Lung (tissue), 12 donors: ENCODE results near the gene CDK19. TPM values are rescaled to one million over a fixed set of nuclear protein-coding genes. Genes with fewer than 3 reads are reported as not detected.
A peak's percentile ranks its signal among the peaks of the same experiment; 100 is the strongest.

Experiments used
- ATAC-seq: fragments of 200-7000 bp; cut with Tn5 transposase; one replicate; pipeline ENCODE4 v1.9.1; 2020; ENCODE audit warnings: moderate number of reproducible peaks; ENCODE audit not compliant: insufficient read depth, low FRiP score
- DNase-seq, 3 donors: peaks; one replicate each; pipeline ENCODE4 v3.0.0-alpha.2; 2013 to 2017
- H3K27ac ChIP-seq, 2 donors: one replicate each; pipeline ENCODE4 v1.5.1; 2013; ENCODE audit warnings: mild to moderate bottlenecking in 2 of 2, moderate library complexity in 2 of 2, control low read depth in 1 of 2, inconsistent platforms in 1 of 2, low read depth in 1 of 2, low read length in 1 of 2
- H3K27me3 ChIP-seq, 3 donors: one replicate each; pipeline ENCODE4 v1.5.1; 2013; ENCODE audit warnings: low read length in 2 of 3; ENCODE audit not compliant: control insufficient read depth in 3 of 3, insufficient read depth in 3 of 3
- H3K36me3 ChIP-seq, 4 donors: one replicate each; pipeline ENCODE4 v1.5.1; 2013; ENCODE audit warnings: low read length in 4 of 4, mild to moderate bottlenecking in 1 of 4, moderate library complexity in 1 of 4; ENCODE audit not compliant: control insufficient read depth in 4 of 4, insufficient read depth in 4 of 4
- H3K4me1 ChIP-seq, 5 donors: one replicate each; pipeline ENCODE4 v1.5.1; 2013; ENCODE audit warnings: low read length in 5 of 5, mild to moderate bottlenecking in 2 of 5, moderate library complexity in 1 of 5; ENCODE audit not compliant: control insufficient read depth in 5 of 5, insufficient read depth in 5 of 5
- H3K4me3 ChIP-seq: one replicate; pipeline ENCODE4 v1.5.1; 2013; ENCODE audit warnings: mild to moderate bottlenecking, control low read depth, moderate library complexity
- H3K9ac ChIP-seq, 2 donors: one replicate each; pipeline ENCODE4 v1.5.1; 2013; ENCODE audit warnings: low read length in 2 of 2, control low read depth in 1 of 2; ENCODE audit not compliant: insufficient read depth in 1 of 2
- H3K9me3 ChIP-seq, 4 donors: one replicate each; pipeline ENCODE4 v1.5.1; 2013; ENCODE audit warnings: low read length in 3 of 4, mild to moderate bottlenecking in 1 of 4, moderate library complexity in 1 of 4; ENCODE audit not compliant: control insufficient read depth in 4 of 4, insufficient read depth in 3 of 4
- WGBS, 2 donors: extraction: QIAGEN DNeasy Blood & Tissue Kit; methylation state at CpG; one replicate each; pipeline ENCODE4 v1.1.7; 2013; 5-methylcytosine and 5-hydroxymethylcytosine counted together
- polyA plus RNA-seq, 2 donors: library from polyadenylated mRNA; stranded (reverse); fragments of 200-250 nt; gene quantifications; one replicate each; pipeline ENCODE4 v1.2.1, GENCODE V29; 2013
- total RNA-seq, 2 donors: library from RNA; depleted of rRNA in 1 of 2; stranded (reverse); fragments of >200 nt in 1 of 2; gene quantifications; one replicate each; pipeline ENCODE4 v1.2.1, GENCODE V29; 2014 to 2021
- TF ChIP-seq, protein P1 (sequence below): IDR thresholded peaks from 2 replicates; pipeline ENCODE4 v1.5.1; 2012; ENCODE audit warnings: mild to moderate bottlenecking; ENCODE audit errors: control extremely low read depth, extremely low read depth
- donor health status: control.
- donor health status: control.
- donor health status: Bipolar disorder and iron deficiency.
- donor health status: healthy.
- donor health status: DM: yes; HTN: yes; CAD: no.

CDK19 gene
- total and polyA plus RNA-seq, 4 donors = 6.0 to 37.9 (median 10.4) TPM

- no peaks in the 10 kb centered on the region for H3K27me3 ChIP-seq
- no peak overlapping the region for H3K27ac ChIP-seq
- H3K4me3 ChIP-seq = no peak overlapping the region
- H3K9me3 ChIP-seq = no peaks in the 10 kb centered on the region
- no peak overlapping the region for H3K9ac ChIP-seq
- no peaks in the 10 kb centered on the region for H3K36me3 ChIP-seq
- 71 to 80% methylated on average over 3 of the region's 3 CpGs for WGBS, 2 donors
- ATAC-seq (no peak), DNase-seq (no peak)
- TF ChIP-seq, protein P1, sequence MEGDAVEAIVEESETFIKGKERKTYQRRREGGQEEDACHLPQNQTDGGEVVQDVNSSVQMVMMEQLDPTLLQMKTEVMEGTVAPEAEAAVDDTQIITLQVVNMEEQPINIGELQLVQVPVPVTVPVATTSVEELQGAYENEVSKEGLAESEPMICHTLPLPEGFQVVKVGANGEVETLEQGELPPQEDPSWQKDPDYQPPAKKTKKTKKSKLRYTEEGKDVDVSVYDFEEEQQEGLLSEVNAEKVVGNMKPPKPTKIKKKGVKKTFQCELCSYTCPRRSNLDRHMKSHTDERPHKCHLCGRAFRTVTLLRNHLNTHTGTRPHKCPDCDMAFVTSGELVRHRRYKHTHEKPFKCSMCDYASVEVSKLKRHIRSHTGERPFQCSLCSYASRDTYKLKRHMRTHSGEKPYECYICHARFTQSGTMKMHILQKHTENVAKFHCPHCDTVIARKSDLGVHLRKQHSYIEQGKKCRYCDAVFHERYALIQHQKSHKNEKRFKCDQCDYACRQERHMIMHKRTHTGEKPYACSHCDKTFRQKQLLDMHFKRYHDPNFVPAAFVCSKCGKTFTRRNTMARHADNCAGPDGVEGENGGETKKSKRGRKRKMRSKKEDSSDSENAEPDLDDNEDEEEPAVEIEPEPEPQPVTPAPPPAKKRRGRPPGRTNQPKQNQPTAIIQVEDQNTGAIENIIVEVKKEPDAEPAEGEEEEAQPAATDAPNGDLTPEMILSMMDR = no peak
- no peaks in the 10 kb centered on the region for H3K4me1 ChIP-seq
Measured at GRCh38 chr6:110596354-110596753, 218.9 kb downstream of the CDK19 start.

- Histone ChIP-seq H3K4me1 (no peaks in the 10 kb centered on the region), H3K9ac (no peak overlapping the region), H3K9me3 (no peaks in the 10 kb centered on the region), H3K27me3 (no peaks in the 10 kb centered on the region), H3K4me3 (no peak overlapping the region), H3K27ac (no peak overlapping the region), H3K36me3 (no peaks in the 10 kb centered on the region)
- ATAC-seq = no peak
- TF ChIP-seq, protein P1 = no peak
- no peak for DNase-seq
- WGBS, 2 donors = 65 to 88% methylated on average over 2 of the region's 2 CpGs
Measured at GRCh38 chr6:110595112-110595511, 220.2 kb downstream of the CDK19 start.

GRCh38 chr6:110593637-110594036 is 221.6 kb downstream of the CDK19 start:
- Histone ChIP-seq H3K9ac (no peak overlapping the region), H3K9me3 (no peaks in the 10 kb centered on the region), H3K36me3 (no peaks in the 10 kb centered on the region), H3K4me3 (no peak overlapping the region), H3K4me1 (no peaks in the 10 kb centered on the region), H3K27ac (no peak overlapping the region), H3K27me3 (no peaks in the 10 kb centered on the region)
- WGBS, 2 donors = 97 to 100% methylated on average over 1 of the region's 1 CpG
- TF ChIP-seq, protein P1 = no peak
- ATAC-seq (no peak), DNase-seq (no peak)

GRCh38 chr6:110592765-110593164 is 222.5 kb downstream of the CDK19 start:
- Histone ChIP-seq H3K27me3 (no peaks in the 10 kb centered on the region), H3K4me1 (no peaks in the 10 kb centered on the region), H3K36me3 (no peaks in the 10 kb centered on the region), H3K9ac (no peak overlapping the region), H3K27ac (no peak overlapping the region), H3K4me3 (no peak overlapping the region), H3K9me3 (no peaks in the 10 kb centered on the region)
- TF ChIP-seq, protein P1 = no peak
- DNase-seq (peak in 2 of 3 donors; percentile 9 to 28), ATAC-seq (no peak)
- WGBS, 2 donors = 65 to 83% methylated on average over 5 of the region's 5 CpGs
